Effector memory CD8-positive, alpha-beta T cell (primary cell): ENCODE results near the gene ACTL10.

Experiments
- ATAC-seq: fragments of 150-1000 bp; cut with Tn5 transposase; replicated peaks from 2 replicates; pipeline ENCODE4 v1.10.0; 2021; ENCODE audit warnings: mild to moderate bottlenecking, moderate library complexity
- DNase-seq, 3 experiments: peaks; one replicate each; pipeline ENCODE4 v3.0.0; 2021
- H3K27ac Mint-ChIP-seq, 2 donors: one replicate each; pipeline ENCODE4 v1.8.0; 2022; ENCODE audit warnings: mild to moderate bottlenecking in 2 of 2, mixed read lengths in 2 of 2, moderate library complexity in 2 of 2
- H3K27me3 Mint-ChIP-seq, 2 donors: one replicate each; pipeline ENCODE4 v1.8.0; 2022; ENCODE audit warnings: mixed read lengths in 2 of 2
- H3K36me3 Mint-ChIP-seq: one replicate; pipeline ENCODE4 v1.8.0; 2022; ENCODE audit warnings: mild to moderate bottlenecking, moderate library complexity, mixed read lengths; ENCODE audit not compliant: insufficient read depth
- H3K4me1 Mint-ChIP-seq, 2 donors: one replicate each; pipeline ENCODE4 v1.8.0; 2022; ENCODE audit warnings: low read depth in 2 of 2, mixed read lengths in 2 of 2
- H3K4me3 Mint-ChIP-seq, 2 donors: one replicate each; pipeline ENCODE4 v1.8.0; 2022; ENCODE audit warnings: mild to moderate bottlenecking in 2 of 2, mixed read lengths in 2 of 2, moderate library complexity in 2 of 2
- H3K9me3 Mint-ChIP-seq, 2 donors: one replicate each; pipeline ENCODE4 v1.8.0; 2022; ENCODE audit warnings: mixed read lengths in 2 of 2

Gene ACTL10

GRCh38 chr20:33662172-33662571, 4.6 kb upstream of the ACTL10 start, which contains the start of gene C20orf144:
C20orf144 (plus strand) TSS chr20:33662327; CDS start chr20:33662346, 19 bp downstream.
- H3K27ac Mint-ChIP-seq, result peak within 1 kb of the TSS; percentile 85 to 91
- peak within 1 kb of the TSS; percentile 71 to 98 for H3K4me3 Mint-ChIP-seq
- no peak for DNase-seq

GRCh38 chr20:33663161-33664084, 3.3 kb upstream of the ACTL10 start:
- no peaks in the 10 kb centered on the region for H3K27me3 Mint-ChIP-seq
- H3K36me3 Mint-ChIP-seq, result peaks cover 6% of the 10 kb centered on the region
- H3K9me3 Mint-ChIP-seq, result no peaks in the 10 kb centered on the region
- H3K4me3 Mint-ChIP-seq, result peak overlapping the region; percentile 71 to 98
- peaks cover 32% of the 10 kb centered on the region in 2 donors for H3K4me1 Mint-ChIP-seq
- DNase-seq, result peak; percentile 75 to 82 (median 77)
- H3K27ac Mint-ChIP-seq, result peak overlapping the region; percentile 85 to 91
- peak; percentile 66 for ATAC-seq

More at GRCh38 chr20:33662172-33662571, 4.6 kb upstream of the ACTL10 start, which contains the start of gene C20orf144:
- H3K9me3 Mint-ChIP-seq, result no peaks in the 10 kb centered on the region
- peaks cover 6% of the 10 kb centered on the region for H3K36me3 Mint-ChIP-seq
- no peaks in the 10 kb centered on the region for H3K27me3 Mint-ChIP-seq
- H3K4me1 Mint-ChIP-seq, result peaks cover 25 to 26% of the 10 kb centered on the region in 2 donors
- ATAC-seq, result no peak

- DNase-seq (no peak), ATAC-seq (no peak)
- Mint-ChIP-seq H3K4me1 (peaks cover 32 to 34% of the 10 kb centered on the region in 2 donors), H3K27me3 (no peaks in the 10 kb centered on the region), H3K27ac (peak overlapping the region; percentile 85 to 91), H3K9me3 (no peaks in the 10 kb centered on the region), H3K4me3 (peak overlapping the region; percentile 71 to 98), H3K36me3 (peaks cover 6% of the 10 kb centered on the region)
Measured at GRCh38 chr20:33664085-33664761, 2.5 kb upstream of the ACTL10 start.

GRCh38 chr20:33664762-33665144, 2.0 kb upstream of the ACTL10 start:
- H3K27me3 Mint-ChIP-seq, result no peaks in the 10 kb centered on the region
- peak overlapping the region; percentile 85 to 91 for H3K27ac Mint-ChIP-seq
- no peak for DNase-seq
- peaks cover 6% of the 10 kb centered on the region for H3K36me3 Mint-ChIP-seq
- H3K4me3 Mint-ChIP-seq, result peak overlapping the region; percentile 71 to 98
- peaks cover 32 to 34% of the 10 kb centered on the region in 2 donors for H3K4me1 Mint-ChIP-seq
- no peaks in the 10 kb centered on the region for H3K9me3 Mint-ChIP-seq
- ATAC-seq, result no peak

- no peaks in the 10 kb centered on the region for H3K9me3 Mint-ChIP-seq
- H3K36me3 Mint-ChIP-seq, result peaks cover 6% of the 10 kb centered on the region
- H3K27me3 Mint-ChIP-seq, result no peaks in the 10 kb centered on the region
- ATAC-seq, result peak; percentile 25
- peak overlapping the region; percentile 95 for H3K27ac Mint-ChIP-seq
- H3K4me1 Mint-ChIP-seq, result peaks cover 36 to 38% of the 10 kb centered on the region in 2 donors
- peak; percentile 29 to 40 (median 36) for DNase-seq
- H3K4me3 Mint-ChIP-seq, result peak overlapping the region; percentile 98 to 100
Measured at GRCh38 chr20:33667245-33667675, 517 bp downstream of the ACTL10 start.

- peak overlapping the region; percentile 82 to 95 for H3K27ac Mint-ChIP-seq
- ATAC-seq (peak; percentile 59), DNase-seq (peak; percentile 72 to 82 (median 79))
- H3K4me1 Mint-ChIP-seq, result peaks cover 36 to 37% of the 10 kb centered on the region in 2 donors
- no peaks in the 10 kb centered on the region for H3K9me3 Mint-ChIP-seq
- peaks cover 6% of the 10 kb centered on the region for H3K36me3 Mint-ChIP-seq
- H3K4me3 Mint-ChIP-seq, result peak overlapping the region; percentile 98 to 100
- no peaks in the 10 kb centered on the region for H3K27me3 Mint-ChIP-seq
Measured at GRCh38 chr20:33667676-33668465, 1.1 kb downstream of the ACTL10 start.

GRCh38 chr20:33668466-33669155, 1.9 kb downstream of the ACTL10 start:
- Mint-ChIP-seq H3K4me1 (peaks cover 41 to 42% of the 10 kb centered on the region in 2 donors), H3K9me3 (no peaks in the 10 kb centered on the region), H3K27ac (peak overlapping the region in 1 of 2 donors; percentile 82)

GRCh38 chr20:33669224-33669623, 2.5 kb downstream of the ACTL10 start:
- no peak overlapping the region for H3K27ac Mint-ChIP-seq
- ATAC-seq (no peak), DNase-seq (no peak)
- no peak overlapping the region for H3K4me3 Mint-ChIP-seq
- H3K27me3 Mint-ChIP-seq, result no peaks in the 10 kb centered on the region
- no peaks in the 10 kb centered on the region for H3K9me3 Mint-ChIP-seq
- H3K4me1 Mint-ChIP-seq, result peaks cover 41 to 44% of the 10 kb centered on the region in 2 donors
- H3K36me3 Mint-ChIP-seq, result peaks cover 10% of the 10 kb centered on the region

More at GRCh38 chr20:33668466-33669155, 1.9 kb downstream of the ACTL10 start:
- Mint-ChIP-seq H3K27me3 (no peaks in the 10 kb centered on the region), H3K36me3 (peaks cover 9% of the 10 kb centered on the region), H3K4me3 (peak overlapping the region; percentile 98 to 100)
- no peak for DNase-seq
- no peak for ATAC-seq

- no peak for DNase-seq
- Mint-ChIP-seq H3K27me3 (no peaks in the 10 kb centered on the region), H3K36me3 (peaks cover 10% of the 10 kb centered on the region), H3K4me1 (peaks cover 36 to 39% of the 10 kb centered on the region in 2 donors), H3K9me3 (no peaks in the 10 kb centered on the region), H3K27ac (peak overlapping the region in 1 of 2 donors; percentile 12), H3K4me3 (no peak overlapping the region)
- ATAC-seq, result no peak
Measured at GRCh38 chr20:33669873-33670640, 3.3 kb downstream of the ACTL10 start.

GRCh38 chr20:33670715-33671499, 4.2 kb downstream of the ACTL10 start:
- no peak overlapping the region for H3K4me3 Mint-ChIP-seq

GRCh38 chr20:33671573-33672288, 5.0 kb downstream of the ACTL10 start:
- Mint-ChIP-seq H3K27ac (peak overlapping the region in 1 of 2 donors; percentile 91), H3K27me3 (no peaks in the 10 kb centered on the region), H3K9me3 (no peaks in the 10 kb centered on the region), H3K4me3 (no peak overlapping the region), H3K36me3 (peaks cover 6% of the 10 kb centered on the region), H3K4me1 (peaks cover 29 to 31% of the 10 kb centered on the region in 2 donors)
- ATAC-seq (no peak), DNase-seq (no peak)

More at GRCh38 chr20:33670715-33671499, 4.2 kb downstream of the ACTL10 start:
- H3K9me3 Mint-ChIP-seq, result no peaks in the 10 kb centered on the region
- no peaks in the 10 kb centered on the region for H3K27me3 Mint-ChIP-seq
- peaks cover 10% of the 10 kb centered on the region for H3K36me3 Mint-ChIP-seq
- peak overlapping the region; percentile 58 to 91 for H3K27ac Mint-ChIP-seq
- DNase-seq, result no peak
- no peak for ATAC-seq
- peaks cover 33 to 38% of the 10 kb centered on the region in 2 donors for H3K4me1 Mint-ChIP-seq
